Posterior vena cava (tissue), 2 donors: ENCODE data around the gene NEK11. TPM values are rescaled to one million over a fixed set of nuclear protein-coding genes. Genes with fewer than 3 reads are reported as not detected.
"Not testable (repeated sequence)": the region's sequence is repeated elsewhere in the genome, so short reads cannot be mapped to it uniquely, and the experiment has no call there.

Experiments
- DNase-seq: peaks from one replicate; pipeline ENCODE4 v3.0.0-alpha.2; 2020; ENCODE audit warnings: low spot score
- intact Hi-C, 2 donors: fragments of 100-400 bp; cut with DNase I; formaldehyde crosslinking; loops; one replicate each; pipeline versions ENCODE4 v1.14.1 to v1.14.2; 2022 to 2023
- total RNA-seq, 2 donors: library from RNA; stranded (reverse); fragmentation: NEBNext Ultra II Directional; extraction: Animal tissue kit (Norgen Biotek cat#: 25700); gene quantifications; one replicate each; pipeline ENCODE4 v1.2.1, GENCODE V29; 2021
- donor health status: DM: yes; HTN: yes; CAD: no.
- donor health status: DM: yes; HTN: yes; CAD: no.

NEK11 gene
- total RNA-seq, 2 donors from 2014 or later, result 5.7 to 8.2 TPM

DNA sequence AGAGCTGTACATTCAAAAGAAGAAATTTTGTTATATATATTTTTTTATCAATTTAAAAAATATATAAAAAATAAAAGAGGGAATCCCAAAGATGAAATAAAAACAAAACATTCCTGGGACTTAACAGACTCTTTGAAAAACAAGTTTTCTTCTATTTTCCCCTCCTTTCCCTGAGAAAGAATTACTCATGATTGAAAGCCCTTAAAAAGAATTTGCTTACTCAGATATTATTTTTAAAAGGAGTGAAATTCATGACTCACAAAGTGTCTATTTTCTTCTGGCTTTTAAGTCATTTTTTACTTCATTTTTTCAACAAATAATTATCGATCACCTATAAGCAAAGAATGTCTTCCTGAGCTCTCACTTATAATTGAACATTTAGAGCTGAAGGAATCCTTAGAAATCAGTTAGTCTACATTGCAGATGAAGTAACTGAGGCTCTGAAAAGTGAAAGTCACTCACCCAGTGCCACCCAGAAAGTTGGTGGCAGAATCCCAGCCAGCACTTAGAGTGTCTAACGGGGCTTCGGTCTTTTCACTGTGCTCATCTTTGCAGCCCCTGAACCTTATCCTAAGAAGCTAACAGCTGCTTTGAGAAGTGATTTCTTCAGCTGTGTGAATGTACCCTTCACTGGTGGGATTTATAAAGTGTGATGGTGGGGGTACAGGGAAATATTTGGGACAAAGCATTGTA, 312.4 kb downstream of the NEK11 start:
- no peak for DNase-seq
- intact Hi-C loops, result no loop called here

DNA sequence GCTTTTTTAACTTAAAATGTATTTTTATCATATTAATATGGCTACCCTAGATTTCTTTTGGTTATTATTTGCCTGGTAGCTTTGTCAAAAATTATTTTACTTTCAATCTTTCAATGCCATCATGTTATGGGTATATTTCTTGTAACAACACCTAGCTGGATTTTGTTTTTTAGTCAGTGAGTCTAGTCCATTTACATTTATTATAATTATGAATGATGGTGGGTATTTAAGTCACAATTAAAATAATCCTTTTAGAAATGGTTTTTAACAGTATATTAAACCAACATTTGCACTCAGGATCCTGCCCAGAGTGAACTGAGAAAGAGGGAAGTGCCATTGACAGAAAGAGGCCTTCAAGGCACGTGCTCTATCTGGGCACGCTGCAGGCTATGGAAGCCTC, 315.1 kb downstream of the NEK11 start:
- DNase-seq, result no peak
- intact Hi-C loops, result no loop called here

DNA sequence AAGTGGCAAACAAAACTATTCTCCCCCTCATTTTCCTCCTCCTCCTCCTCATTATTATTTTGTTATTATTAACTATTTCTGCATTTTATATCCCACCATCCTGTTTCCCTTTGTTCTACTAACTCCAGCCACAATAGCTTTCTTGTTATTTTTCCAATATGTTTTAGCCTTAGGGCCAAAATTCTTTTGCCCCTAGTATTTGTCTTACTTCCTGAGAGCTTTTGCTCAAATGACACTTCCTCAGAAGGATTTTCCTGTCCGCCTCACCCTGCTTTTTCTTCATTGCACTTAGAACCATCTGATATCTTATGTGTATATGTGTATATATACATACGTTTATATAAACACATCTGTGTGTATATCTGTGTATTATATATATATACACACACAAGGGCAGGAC, 322.2 kb downstream of the NEK11 start:
- no peak for DNase-seq
- intact Hi-C loops, result no loop called here

- intact Hi-C loops, result no loop called here
- no peak for DNase-seq
Observed at GRCh38 chr3:131349454-131349853, 322.8 kb downstream of the NEK11 start.

- intact Hi-C loops, result no loop called here
Observed at GRCh38 chr3:131349946-131350347, 323.3 kb downstream of the NEK11 start.

GRCh38 chr3:131350506-131350905, 323.8 kb downstream of the NEK11 start:
- intact Hi-C loops, result no loop called here
- no peak for DNase-seq

More at GRCh38 chr3:131349946-131350347, 323.3 kb downstream of the NEK11 start:
- no peak for DNase-seq

DNA sequence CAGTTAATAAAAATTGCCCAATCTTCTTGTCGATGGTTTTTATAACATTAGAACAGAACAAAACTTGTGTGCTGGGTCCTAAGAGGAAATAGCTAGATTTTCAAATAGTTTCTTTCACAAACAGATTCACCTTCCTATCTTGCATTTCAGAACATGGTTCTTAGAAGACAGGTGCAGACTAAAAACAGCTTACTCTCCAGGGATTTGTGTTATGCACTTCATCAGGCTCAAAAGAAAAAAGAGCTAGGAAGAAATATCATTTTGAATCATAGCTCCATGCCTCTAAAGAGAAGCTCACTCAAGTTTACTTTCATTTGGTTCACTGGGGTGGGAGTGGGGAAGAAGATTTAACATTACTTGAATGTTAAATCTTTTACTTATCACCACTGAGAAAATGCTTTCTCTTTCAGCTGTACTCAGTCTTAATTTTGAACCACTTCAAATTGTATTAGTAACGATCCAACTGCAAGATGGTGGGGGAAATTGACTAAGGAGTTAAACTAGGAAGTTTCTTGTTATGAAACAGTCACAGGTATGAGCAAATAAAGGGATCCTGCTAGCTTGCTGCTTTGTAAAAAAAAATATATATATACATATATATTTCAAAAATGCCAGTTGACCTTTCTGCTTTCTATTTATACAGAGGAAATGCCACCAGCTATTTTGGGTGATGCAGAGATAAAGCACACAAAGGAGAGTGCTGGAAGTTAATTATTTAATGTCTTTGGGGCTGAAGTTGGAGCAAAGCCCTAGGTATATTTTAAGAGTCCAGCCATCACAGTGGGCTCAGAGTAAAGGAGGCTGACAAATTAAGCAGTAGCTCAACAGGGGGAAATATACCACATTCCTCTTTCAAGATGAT, 326.6 kb downstream of the NEK11 start:
- DNase-seq, result no peak
- intact Hi-C loops, result no loop called here

- intact Hi-C loops, result no loop called here
- no peak for DNase-seq
Observed at GRCh38 chr3:131353986-131354385, 327.3 kb downstream of the NEK11 start.

DNA sequence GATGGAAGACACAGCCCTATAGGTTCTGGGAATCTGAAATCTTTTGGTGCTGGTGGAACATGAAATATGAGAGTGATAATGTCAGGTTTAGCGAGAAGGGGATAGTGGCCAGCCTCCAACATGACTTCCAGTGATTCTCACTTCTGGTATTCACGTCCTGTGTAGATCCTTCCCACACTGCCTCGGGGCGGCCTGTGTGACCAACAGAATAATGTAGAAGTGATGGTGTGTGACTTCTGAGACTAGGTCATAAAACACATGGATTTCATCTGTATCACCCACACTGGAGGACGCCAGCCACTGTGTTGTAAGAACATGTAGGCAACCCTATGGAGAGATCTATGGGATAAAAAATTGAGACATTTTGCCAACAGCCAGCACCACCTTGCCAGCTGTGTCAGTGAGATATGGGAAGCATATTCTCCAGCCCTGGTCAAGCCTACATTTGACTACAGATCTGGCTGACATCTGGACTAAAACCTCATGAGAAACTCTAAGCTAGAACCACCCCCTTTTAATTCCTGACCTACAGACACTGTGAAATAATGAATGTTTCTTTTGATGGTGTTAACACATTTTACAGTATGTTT, 329.4 kb downstream of the NEK11 start:
- intact Hi-C loops, result no loop called here

GRCh38 chr3:131357275-131357674, 330.6 kb downstream of the NEK11 start:
- intact Hi-C loops, result no loop called here
- no peak for DNase-seq

More for the DNA sequence above, 329.4 kb downstream of the NEK11 start:
- no peak for DNase-seq

- intact Hi-C loops, result no loop called here
- DNase-seq, result no peak
Observed at GRCh38 chr3:131360191-131360755, 333.6 kb downstream of the NEK11 start.

DNA sequence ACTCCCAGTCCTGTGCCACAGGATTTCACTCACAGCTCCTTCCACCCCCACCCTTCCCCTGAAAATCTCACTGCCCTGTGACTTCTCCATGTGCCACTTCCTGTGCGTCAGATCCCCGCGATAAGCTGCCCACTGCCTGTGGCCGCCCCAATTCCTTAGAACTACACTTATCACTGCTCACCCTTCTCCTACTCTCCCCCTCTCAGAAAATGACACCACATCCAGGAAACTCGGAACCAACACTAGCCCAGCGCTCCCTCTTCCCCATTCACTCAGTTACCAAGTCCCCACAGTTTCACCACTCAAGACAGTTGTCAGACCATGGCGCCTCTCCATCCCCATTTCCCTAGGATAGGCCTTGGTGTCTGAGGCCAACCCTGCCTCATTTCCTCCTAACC, 334.4 kb downstream of the NEK11 start:
- DNase-seq, result not testable (repeated sequence)

GRCh38 chr3:131361464-131362421, 335.1 kb downstream of the NEK11 start:
- intact Hi-C loops, result no loop called here
- peak; percentile 94 for DNase-seq

More for the DNA sequence above, 334.4 kb downstream of the NEK11 start:
- intact Hi-C loops, result not testable (repeated sequence)

GRCh38 chr3:131363275-131363674, 336.6 kb downstream of the NEK11 start:
- DNase-seq, result no peak

DNA sequence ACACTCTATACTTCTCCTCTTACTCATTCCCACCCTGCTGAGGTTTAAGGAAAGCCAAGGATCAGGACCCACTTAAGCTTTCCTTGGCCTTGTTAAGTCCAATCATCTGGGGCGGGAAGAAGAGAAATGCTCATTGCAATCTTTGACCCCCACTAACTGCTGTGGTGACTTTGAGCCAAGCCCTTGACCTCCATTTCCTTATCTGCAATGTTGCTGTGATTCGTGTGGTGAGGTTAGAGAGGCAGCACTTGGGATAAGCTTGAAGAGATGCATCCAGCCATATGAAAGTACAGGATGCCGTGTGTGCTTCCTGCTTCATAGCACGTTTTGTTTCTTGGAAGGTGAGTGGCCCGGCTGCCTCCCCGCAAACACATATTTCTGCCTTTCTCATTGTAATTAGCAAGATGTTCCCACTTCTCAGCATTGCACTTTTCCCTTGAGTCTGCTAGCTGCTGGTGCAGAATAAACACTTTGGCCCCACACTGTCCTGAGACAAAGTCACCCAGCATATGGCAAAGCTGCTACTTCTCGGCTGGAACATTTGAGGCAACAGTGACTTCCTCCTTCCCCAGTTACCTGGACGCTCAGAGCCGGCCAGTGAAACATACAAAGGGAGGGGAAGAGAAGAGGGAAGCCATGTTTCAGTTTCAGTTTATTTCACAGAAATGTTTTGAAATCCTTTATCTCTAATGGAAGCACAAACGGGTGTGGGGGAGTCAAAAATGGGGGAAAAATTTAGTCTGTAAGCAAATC, 344.4 kb downstream of the NEK11 start:
- intact Hi-C loops, result no loop called here
- DNase-seq, result no peak

More at GRCh38 chr3:131363275-131363674, 336.6 kb downstream of the NEK11 start:
- intact Hi-C loops, result no loop called here

DNA sequence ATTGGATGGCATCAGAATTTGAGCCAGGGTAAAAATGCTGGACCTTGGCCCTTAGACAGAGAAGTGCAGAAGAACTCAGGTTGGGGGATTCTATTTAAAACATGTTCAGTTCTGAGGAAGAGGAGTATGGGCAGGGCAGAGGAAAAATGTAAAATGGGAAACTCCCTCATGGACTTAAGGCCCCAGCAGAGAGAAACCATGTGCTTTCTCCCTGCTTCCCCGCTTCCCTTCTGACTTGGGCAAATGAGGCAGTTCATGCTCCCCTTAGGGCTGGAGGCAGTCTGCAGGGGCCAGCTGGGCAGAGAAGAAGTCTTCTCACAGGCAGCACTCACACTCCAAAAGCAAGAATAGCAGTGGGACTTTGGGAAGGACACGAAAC, 345.0 kb downstream of the NEK11 start:
- DNase-seq, result no peak
- intact Hi-C loops, result no loop called here

DNA sequence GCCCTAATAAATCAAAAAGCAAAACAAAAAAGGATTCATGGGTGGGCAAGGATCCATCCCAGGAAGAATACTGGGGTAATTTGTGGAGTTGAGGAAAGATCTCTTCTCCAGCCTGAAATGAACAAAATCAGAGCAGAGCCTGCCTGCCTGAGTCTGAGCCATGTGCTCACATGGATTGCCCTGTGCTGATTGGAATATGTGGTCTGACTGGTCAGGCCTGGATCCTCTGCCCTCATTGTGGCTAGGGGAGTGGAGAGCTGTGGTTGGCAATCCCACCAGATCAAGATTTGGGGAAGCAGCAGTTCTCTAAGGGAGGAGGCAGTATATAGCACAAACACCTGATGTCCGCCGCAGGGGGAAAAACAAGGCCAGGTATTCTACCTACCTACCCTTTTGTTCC, 348.1 kb downstream of the NEK11 start:
- no peak for DNase-seq
- intact Hi-C loops, result no loop called here

- DNase-seq, result not testable (repeated sequence)
- intact Hi-C loops, result loop anchor here in 1 of 2 donors (10.0 kb wide), 1 partner anchor 124 kb away; the partner anchor contains the start of gene MRPL3
Observed at GRCh38 chr3:131380821-131381444, 354.3 kb downstream of the NEK11 start.
